HG02840 (cell line): ENCODE results near the gene ZNF556.

Experiments
- ATAC-seq: cut with Tn5 transposase; IDR thresholded peaks from one replicate; pipeline ENCODE4 v1.9.1; 2021; ENCODE audit warnings: mild to moderate bottlenecking, moderate library complexity, moderate number of reproducible peaks; ENCODE audit not compliant: unreplicated experiment, low FRiP score

Gene ZNF556

GRCh38 chr19:2867025-2867991 lies at the start of gene ZNF556:
Gene ZNF556, plus strand, starts transcription at chr19:2867335. Its CDS starts 87 bp downstream, at chr19:2867422.
- no peak for ATAC-seq

DNA sequence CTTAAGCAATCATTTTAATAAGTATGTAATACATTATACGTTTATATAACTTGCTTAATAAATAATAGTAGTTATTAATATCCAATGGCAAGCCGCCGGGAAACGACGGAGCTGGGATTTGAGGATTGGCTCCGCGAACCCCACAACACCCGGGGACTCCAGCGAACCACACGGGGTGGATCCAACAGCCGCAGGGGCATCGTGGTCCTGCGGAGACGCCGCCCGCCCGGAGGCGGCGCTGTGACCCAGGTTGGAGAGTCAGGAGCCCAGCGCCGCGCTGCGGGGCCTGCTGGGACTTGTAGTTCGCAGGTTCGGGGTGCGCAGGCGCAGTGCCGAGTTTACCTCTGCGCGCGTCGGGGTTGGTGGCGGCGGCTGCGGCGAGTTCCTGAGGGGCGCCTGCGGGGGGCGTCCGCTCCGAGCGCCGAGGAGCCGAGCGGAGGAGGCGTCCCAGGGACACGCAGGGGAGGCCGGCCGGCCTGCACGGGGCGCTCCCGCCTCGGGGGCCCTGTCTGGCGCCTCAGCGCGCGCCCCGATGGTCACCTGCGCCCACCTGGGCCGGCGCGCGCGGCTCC lies 47.5 kb upstream of the ZNF556 start, which contains the start of gene ZNF554:
Gene ZNF554 (plus strand): TSS at position 329 of the 572 bp plus-strand sequence. CDS start 204 bp downstream, at position 533.
- ATAC-seq = peak; percentile 85

DNA sequence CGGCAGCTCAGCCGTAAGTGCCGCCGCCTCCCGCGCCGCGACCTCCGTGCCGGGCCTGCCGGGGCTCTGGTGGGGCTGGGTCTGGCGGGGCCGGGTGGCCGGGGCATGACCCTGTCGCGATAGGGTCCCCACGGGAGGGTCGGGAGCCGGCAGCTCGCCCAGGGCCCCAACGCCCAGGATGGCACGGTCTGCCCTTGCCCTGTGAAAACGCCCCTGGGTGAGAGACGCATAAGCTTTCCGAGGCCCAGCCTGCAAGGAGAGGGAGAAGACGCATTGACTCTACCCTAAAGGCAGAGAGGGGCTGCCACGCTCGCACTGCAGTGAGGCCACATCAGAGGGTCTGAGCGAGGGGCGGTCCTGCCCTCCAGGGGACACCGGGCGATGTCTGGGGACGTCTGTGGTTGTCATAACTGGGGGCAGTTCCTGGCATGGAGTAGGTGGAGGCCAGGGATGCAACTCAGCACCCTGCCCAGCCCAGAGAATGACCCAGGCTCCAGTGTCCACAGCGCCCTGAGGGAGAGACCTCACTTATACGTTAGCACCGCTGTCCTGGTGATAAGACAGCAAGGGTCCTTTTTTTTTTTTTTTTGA lies 46.9 kb upstream of the ZNF556 start:
- peak; percentile 35 for ATAC-seq

- ATAC-seq = no peak
Observed at GRCh38 chr19:2822846-2823245, 44.3 kb upstream of the ZNF556 start.

DNA sequence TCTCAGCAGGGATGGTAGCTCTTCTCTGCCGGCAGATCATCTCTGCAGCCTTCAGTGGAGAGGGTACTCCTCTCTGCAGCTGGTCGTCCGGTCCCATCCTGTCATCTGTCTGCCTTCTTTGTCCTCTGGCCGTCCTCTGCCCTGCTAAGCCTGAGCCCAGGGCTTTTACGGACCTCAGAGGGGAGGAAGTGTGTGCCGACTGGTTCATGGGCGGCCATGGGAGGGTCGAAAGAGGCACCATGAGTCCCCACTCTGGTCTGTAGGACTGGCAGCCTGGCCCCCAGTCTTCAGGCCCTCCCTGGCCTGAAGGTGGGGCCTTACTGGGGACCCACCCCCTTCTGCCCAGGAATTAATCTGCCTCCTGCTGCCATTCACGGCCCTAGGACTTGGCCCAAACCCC lies 43.5 kb upstream of the ZNF556 start:
- ATAC-seq = no peak

DNA sequence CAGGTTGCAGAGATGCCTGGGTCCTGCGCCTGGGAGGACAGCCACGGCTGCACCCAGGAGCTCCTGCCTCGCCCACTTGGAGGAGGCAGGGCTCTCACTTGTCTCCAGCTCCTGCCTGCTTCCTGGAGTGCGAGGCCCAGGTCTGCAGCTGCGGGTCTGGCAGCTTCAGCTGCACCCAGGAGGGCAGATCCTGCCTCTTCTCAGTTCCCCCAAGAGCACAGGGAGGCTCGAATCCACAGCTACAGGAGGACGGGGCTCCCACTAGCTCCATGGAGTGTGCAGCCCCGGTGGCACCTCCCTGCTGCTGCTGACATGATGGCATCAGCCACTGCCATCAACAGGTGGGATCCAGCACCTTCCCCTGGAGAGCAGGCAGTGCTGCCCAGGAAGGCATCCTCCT lies 43.0 kb upstream of the ZNF556 start:
- ATAC-seq = no peak

DNA sequence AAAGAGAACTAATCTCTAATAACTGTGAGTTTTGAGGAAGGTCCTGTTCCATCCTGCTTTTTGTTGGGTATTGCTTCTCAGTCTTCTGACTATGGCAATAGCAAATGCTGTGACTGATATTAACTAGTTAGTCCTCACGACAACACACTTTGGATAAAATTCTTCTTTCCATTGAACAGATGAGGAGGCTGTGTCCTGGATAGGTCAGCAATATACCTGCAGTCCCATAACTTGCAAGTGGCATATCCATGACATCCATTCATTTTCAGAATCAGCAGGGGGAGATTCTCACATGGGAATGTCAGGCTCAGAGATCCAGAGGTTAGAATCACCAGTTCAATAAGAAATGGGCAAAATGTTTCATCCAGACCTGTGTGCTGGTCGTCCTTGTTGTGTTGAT lies 40.1 kb upstream of the ZNF556 start:
- ATAC-seq = no peak

DNA sequence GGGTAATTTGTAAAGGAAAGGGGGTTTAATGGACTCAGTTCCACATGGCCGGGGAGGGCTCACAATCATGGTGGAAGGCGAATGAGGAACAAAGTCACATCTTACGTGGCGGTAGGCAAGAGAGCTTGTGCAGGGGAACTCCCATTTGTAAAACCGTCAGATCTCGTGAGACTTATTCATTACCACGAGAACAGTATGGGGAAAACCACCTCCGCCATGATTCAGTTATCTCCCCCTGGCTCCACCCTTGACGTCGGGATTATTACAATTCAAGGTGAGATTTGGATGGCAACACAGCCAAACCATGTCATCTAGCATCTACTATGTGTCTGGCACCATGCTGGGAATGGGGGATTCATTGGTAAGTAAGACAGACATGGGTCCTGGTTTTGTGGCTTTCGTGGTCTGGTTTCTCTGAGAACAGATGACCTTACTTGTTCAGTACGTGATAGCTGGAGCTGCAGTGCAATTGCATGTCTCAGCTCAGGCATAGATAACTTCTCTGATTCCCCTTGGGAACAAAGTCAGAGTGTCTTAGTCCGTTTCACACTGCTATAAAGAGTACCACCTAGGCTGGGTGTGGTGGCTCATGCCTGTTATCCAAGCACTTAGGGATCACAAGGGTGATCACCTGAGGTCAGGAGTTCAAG lies 39.2 kb upstream of the ZNF556 start:
- no peak for ATAC-seq

GRCh38 chr19:2834294-2834871 lies 32.8 kb upstream of the ZNF556 start:
- no peak for ATAC-seq

DNA sequence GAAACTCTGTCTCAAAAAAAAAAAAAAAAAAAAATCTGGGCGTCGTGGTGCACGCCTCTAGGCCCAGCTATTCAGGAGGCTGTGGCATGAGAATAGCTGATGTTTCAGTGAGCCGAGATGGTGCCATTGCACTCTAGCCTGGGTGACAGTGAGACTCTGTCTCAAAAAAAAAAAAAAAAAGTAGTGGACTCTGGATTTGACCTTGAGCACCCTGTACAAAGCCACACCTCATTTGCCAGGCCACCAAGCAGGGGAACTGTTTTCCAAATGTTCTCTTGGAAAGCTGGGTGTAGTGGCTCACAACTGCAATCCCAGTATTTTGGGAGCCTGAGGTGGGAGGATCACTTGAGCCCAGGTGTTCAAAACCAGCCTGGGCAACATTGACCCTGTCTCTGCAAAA lies 29.7 kb upstream of the ZNF556 start:
- no peak for ATAC-seq

DNA sequence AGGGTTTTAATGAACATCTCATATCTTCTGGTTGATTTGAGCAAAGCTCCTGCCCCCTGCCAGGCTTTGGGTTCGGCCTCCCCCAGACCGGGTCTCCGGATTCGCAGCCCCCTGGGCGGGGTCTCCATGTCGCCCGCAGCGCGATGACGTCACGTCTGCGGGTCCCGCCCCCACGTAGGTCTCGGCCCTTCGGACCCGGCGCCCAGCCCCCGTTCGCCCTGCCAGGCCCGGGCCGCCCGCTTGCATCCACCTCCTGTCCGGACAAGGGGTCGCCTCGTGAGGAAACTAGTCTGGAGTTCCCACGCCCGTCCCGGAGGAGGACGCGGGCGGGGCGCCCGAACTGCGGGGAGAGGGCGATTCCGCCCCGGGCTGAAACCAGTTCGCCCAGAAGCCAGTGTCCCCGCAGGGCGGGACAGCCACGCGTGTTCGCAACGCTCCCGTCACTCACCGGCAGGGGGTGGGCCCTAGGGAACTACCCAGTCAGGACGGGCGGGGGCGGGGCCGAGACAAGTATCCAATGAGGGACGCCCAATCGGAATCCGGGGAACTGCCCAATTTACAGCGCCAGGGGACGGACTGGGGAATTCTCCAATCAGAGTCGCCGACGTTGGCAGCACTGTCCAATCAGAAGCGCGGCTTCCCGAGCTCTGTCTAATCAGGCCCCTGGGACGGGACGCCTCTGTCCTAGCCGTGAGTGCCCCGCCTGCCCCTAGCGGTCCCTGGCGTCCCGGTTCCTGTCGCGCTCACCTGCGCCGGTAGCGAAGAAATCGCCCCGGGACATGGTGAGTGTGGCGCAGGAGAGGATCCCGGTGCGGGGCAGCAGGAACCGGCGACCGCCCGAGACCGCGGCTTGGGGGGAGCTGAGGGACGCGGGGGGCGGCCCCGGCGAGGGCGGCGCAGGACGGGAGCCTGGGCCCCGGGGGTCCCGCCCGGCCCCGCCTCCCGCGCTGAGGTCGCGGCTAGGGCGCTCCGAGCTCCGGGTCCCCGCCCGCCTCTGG lies 26.0 kb upstream of the ZNF556 start, which contains the start of gene ZNF555:
Gene ZNF555 (plus strand): TSS at position 682 of the 998 bp plus-strand sequence. CDS start 98 bp downstream, at position 780.
- ATAC-seq = peak; percentile 88

DNA sequence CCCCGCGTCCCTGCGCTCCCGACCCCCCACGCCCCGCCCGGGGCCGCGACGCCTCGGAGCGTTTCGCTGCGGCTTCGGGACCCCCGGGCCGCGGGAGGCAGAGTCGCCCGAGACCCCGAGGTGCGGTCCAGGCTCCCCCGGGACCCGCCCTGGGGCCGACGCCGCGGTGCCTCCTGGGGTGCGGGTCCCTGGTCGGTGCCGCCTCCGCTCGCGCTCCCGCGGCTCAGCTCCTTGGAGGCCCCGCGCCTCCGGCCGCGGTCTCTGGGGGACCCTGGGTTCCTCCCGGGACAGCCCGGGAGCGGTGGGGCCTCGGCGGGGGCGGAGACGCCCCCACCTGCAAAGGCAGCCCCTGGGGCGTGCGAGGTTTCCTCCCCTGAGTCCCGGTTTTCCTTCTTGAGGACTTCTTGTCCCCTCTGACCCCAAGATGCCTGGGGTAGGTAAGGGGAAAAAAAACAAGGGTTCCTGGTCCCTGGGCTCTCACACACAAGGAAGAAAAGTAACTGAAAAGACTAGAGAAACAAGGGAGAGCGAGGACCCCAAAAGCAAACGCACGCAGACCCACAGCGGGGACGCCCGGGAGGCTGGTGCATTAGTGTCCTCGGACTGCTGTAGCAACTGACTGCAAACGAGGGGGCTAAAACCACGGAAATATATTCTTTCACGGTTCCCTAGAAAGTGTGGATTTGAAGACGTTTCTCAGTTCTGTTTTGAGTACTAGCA lies 25.1 kb upstream of the ZNF556 start:
- no peak for ATAC-seq

DNA sequence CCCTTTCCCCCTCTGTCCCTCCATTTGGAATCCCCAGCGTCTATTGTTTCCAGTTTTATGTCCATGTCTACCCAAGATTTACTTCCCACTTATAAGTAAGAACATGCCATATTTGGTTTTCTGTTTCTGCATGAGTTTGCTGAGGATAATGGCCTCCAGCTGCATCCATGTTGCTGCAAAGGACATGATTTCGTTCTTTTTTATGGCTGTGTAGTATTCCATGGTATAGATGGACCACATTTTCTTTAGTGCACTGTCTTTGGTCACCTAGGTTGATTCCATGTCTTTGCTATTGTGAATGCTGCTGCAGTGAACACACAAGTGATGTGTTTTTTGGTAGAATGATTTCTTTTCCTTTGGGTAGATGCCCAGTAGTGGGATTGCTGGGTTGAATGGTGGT lies 22.0 kb upstream of the ZNF556 start:
- no peak for ATAC-seq

- ATAC-seq = no peak
Observed at GRCh38 chr19:2846180-2846894, 20.8 kb upstream of the ZNF556 start.

- no peak for ATAC-seq
Observed at GRCh38 chr19:2847507-2847906, 19.6 kb upstream of the ZNF556 start.

DNA sequence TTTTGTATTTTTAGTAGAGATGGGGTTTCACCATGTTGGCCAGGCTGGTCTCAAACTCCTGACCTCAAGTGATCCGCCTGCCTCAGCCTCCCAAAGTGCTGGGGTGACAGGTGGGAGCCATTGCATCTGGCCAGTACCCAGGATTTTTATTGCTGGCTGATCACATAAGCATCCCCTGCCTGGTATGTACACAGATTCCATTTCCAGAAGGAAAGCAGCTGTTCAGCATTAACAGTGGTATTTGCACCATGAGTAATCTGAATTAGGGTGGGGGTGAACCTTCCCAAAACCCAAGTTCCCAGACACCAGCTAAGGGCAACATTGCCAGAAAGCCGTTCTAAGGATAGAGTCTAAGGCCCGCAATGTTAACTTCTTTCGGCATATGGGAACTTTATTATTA lies 18.5 kb upstream of the ZNF556 start:
- ATAC-seq = no peak

GRCh38 chr19:2850256-2850925 lies 16.7 kb upstream of the ZNF556 start:
- no peak for ATAC-seq
